Muscle layer of colon (tissue), 2 donors: ENCODE measurements around the gene PPFIBP2.

Source experiments
- H3K27ac ChIP-seq: one replicate; pipeline ENCODE4 v1.7.0; 2013; ENCODE audit warnings: low read depth, mild to moderate bottlenecking, low read length, moderate library complexity
- H3K27me3 ChIP-seq, 2 donors: one replicate each; pipeline ENCODE4 v1.7.0; 2013; ENCODE audit warnings: low read length in 2 of 2, mild to moderate bottlenecking in 2 of 2; ENCODE audit not compliant: insufficient read depth in 2 of 2, control insufficient read depth in 1 of 2
- H3K36me3 ChIP-seq: one replicate; pipeline ENCODE4 v1.7.0; 2013; ENCODE audit warnings: mild to moderate bottlenecking, low read length; ENCODE audit not compliant: insufficient read depth
- H3K4me1 ChIP-seq: one replicate; pipeline ENCODE4 v1.7.0; 2013; ENCODE audit warnings: mild to moderate bottlenecking, low read length; ENCODE audit not compliant: insufficient read depth
- H3K4me3 ChIP-seq, 2 donors: one replicate each; pipeline ENCODE4 v1.7.0; 2013; ENCODE audit warnings: low read length in 2 of 2, low read depth in 1 of 2, mild to moderate bottlenecking in 1 of 2, moderate library complexity in 1 of 2
- H3K9ac ChIP-seq: one replicate; pipeline ENCODE4 v1.7.0; 2013; ENCODE audit warnings: low read length
- H3K9me3 ChIP-seq: one replicate; pipeline ENCODE4 v1.7.0; 2013; ENCODE audit warnings: mild to moderate bottlenecking, low read length
- donor health status: abdominal sarcoma.
- donor health status: Adenocarcinoma of cecum.

The PPFIBP2 gene

DNA sequence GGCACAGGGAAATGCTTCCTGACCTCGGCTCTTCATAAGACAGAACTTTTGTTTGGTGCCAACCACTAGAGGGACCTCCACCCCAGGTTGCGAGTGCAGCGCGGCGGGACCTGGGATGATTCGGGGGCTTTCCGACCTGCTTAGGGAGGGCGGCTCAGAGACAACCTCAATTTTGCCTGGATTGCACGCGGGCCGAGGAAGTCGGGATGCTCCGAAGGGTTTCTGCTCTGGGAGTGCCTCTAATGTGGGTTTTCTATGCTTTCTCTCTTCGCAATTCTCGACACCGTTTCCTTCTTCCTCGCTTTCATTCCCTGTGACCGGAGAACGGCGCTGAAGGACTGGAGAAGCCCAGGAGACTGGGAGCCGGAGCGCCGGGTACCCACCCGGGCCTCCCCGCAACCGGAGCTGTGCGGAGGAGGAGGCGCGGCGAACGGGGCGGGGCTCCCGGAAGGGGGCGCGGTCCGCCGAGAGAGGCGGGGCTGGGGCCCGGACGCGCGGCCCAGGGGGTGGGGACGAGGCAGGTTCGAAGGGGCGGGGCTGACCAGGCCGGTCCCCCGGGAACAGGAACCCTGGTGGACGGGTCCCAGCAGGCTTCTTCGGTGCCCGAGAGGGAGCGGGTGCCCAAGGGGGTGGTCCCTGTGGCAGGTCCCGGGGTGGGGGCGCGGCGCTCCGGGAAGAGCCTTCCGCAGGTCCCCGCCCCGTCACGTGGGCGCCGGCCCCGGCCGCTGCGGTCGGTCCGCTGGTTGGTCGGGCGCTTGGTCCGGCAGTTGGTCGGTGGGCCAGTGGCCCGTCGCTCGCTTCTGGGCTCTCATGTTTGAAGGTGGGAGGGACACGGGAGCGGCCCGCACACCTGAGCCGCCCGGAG is at the start of gene PPFIBP2:
PPFIBP2 (plus strand) TSS at position 766 of the 865 bp plus-strand sequence. CDS start 35,477 bp downstream, outside the sequence.
- no peaks in the 10 kb centered on the region for H3K9me3 ChIP-seq

GRCh38 chr11:7467652-7468051 is 46.1 kb upstream of the PPFIBP2 start:
- Histone ChIP-seq H3K27me3 (no peaks in the 10 kb centered on the region), H3K36me3 (no peaks in the 10 kb centered on the region), H3K9ac (no peak overlapping the region), H3K4me3 (no peak overlapping the region), H3K27ac (no peak overlapping the region), H3K9me3 (no peaks in the 10 kb centered on the region), H3K4me1 (no peaks in the 10 kb centered on the region)

More for the DNA sequence above, at the start of gene PPFIBP2:
- Histone ChIP-seq H3K36me3 (no peaks in the 10 kb centered on the region), H3K9ac (peak within 1 kb of the TSS; percentile 47), H3K27ac (peak within 1 kb of the TSS; percentile 74), H3K4me1 (peaks cover 18% of the 10 kb centered on the region), H3K27me3 (no peaks in the 10 kb centered on the region), H3K4me3 (peak within 1 kb of the TSS; percentile 84 to 98)

DNA sequence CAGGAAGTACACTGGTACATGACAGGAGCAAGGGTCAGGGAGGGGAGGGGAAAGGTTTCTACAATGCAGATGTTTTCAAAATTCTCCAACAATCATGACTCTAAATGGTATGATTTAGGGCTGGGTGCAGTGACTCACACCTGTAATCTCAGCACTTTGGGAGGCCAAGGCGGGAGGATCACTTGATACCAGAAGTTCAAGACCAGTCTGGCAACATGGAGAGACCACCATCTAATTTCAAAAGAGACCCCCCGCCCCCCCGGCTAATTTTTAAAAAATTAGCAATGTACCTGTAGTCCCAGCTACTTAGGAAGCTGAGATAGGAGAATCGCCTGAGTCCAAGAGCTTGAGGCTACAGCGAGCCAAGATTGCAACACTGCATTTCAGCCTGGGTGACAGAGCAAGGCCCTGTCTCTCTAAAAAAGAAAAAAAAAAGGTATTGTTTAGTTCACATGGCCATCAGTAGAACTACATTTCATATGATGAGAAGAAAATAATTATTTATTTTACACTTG is 44.4 kb upstream of the PPFIBP2 start:
- Histone ChIP-seq H3K4me3 (no peak overlapping the region), H3K36me3 (no peaks in the 10 kb centered on the region), H3K4me1 (no peaks in the 10 kb centered on the region), H3K27me3 (no peaks in the 10 kb centered on the region), H3K27ac (no peak overlapping the region), H3K9me3 (no peaks in the 10 kb centered on the region), H3K9ac (no peak overlapping the region)

GRCh38 chr11:7471071-7471470 is 42.7 kb upstream of the PPFIBP2 start:
- H3K9ac ChIP-seq, result no peak overlapping the region
- H3K27me3 ChIP-seq, result no peaks in the 10 kb centered on the region
- H3K4me1 ChIP-seq, result no peaks in the 10 kb centered on the region
- no peak overlapping the region for H3K4me3 ChIP-seq
- H3K36me3 ChIP-seq, result no peaks in the 10 kb centered on the region
- no peaks in the 10 kb centered on the region for H3K9me3 ChIP-seq
- H3K27ac ChIP-seq, result no peak overlapping the region

DNA sequence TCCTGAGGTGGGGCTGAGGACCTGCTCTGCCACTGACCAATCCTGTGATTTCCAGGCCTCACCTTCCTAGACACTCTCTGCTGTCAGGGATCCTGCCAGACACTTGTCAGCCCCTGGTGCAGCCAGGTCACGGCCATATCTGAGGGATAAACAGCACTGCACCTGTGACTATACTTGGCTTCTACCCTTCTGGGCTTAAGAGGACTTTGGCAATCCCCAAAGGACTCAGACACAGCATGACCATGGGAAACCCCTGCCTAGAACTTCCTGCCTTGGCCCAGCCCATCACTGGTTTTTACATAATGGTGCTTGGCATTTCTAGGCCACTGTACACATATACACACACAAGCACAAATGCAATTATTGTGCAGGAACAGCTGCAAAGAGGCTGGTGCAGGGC is 40.1 kb upstream of the PPFIBP2 start:
- H3K9me3 ChIP-seq, result no peaks in the 10 kb centered on the region
- H3K27me3 ChIP-seq, result no peaks in the 10 kb centered on the region
- H3K9ac ChIP-seq, result no peak overlapping the region
- H3K4me1 ChIP-seq, result no peaks in the 10 kb centered on the region
- H3K36me3 ChIP-seq, result no peaks in the 10 kb centered on the region
- no peak overlapping the region for H3K4me3 ChIP-seq
- no peak overlapping the region for H3K27ac ChIP-seq

- Histone ChIP-seq H3K27ac (no peak overlapping the region), H3K9me3 (no peaks in the 10 kb centered on the region), H3K27me3 (no peaks in the 10 kb centered on the region), H3K4me1 (no peaks in the 10 kb centered on the region), H3K4me3 (no peak overlapping the region), H3K9ac (no peak overlapping the region), H3K36me3 (no peaks in the 10 kb centered on the region)
Observed at GRCh38 chr11:7480113-7480512, 33.7 kb upstream of the PPFIBP2 start.

GRCh38 chr11:7484131-7484530 is 29.7 kb upstream of the PPFIBP2 start:
- H3K4me1 ChIP-seq, result no peaks in the 10 kb centered on the region
- H3K9ac ChIP-seq, result no peak overlapping the region
- no peak overlapping the region for H3K4me3 ChIP-seq
- no peaks in the 10 kb centered on the region for H3K36me3 ChIP-seq
- no peak overlapping the region for H3K27ac ChIP-seq
- no peaks in the 10 kb centered on the region for H3K9me3 ChIP-seq
- H3K27me3 ChIP-seq, result no peaks in the 10 kb centered on the region

- no peaks in the 10 kb centered on the region for H3K27me3 ChIP-seq
- H3K4me3 ChIP-seq, result peak overlapping the region in 1 of 2 donors; percentile 44
- H3K27ac ChIP-seq, result no peak overlapping the region
- no peaks in the 10 kb centered on the region for H3K36me3 ChIP-seq
- no peaks in the 10 kb centered on the region for H3K4me1 ChIP-seq
- no peaks in the 10 kb centered on the region for H3K9me3 ChIP-seq
- H3K9ac ChIP-seq, result no peak overlapping the region
Observed at GRCh38 chr11:7484645-7485044, 29.2 kb upstream of the PPFIBP2 start.

DNA sequence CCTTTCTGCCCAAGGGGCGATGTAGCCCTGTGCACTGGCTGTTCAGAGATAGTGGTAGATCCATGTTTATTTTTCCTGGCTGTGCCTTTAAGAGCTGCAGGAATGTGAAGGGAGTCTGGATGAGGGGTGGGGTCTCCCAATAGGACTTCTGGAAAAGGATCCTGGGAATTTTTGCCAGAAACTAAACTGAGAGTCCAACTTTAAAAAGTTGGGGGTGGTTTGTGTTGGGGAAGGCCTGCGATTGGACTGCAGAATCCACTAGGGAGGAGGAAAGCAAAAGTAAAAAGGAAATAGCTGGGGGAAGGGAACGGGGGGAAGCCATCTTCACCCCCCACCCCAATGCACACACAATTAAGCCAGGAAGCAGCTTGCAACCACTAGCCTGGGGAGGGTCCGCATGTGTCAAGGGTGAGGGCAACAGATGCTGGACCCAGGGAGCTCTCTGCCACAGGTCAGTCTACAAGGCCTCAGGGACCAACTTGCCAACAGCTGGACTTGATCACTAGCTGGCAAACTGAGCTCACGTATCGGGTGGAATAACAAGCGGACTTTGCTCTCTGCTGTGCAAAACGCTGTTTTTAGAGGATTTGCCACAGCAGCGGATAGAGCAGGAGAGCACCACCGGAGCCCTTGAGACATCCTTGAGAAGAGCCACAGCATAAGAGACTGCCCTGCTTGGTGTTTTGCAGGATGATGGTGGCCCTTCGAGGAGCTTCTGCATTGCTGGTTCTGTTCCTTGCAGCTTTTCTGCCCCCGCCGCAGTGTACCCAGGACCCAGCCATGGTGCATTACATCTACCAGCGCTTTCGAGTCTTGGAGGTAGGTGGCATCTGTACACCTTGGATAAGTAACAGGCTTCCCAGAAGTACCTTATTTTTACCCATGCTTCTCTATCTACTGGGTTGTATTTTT is 28.4 kb upstream of the PPFIBP2 start, which contains the start of gene OLFML1:
OLFML1 (plus strand) TSS at position 321 of the 912 bp plus-strand sequence; CDS start at position 691, 370 bp downstream.
- Histone ChIP-seq H3K27me3 (no peaks in the 10 kb centered on the region), H3K36me3 (no peaks in the 10 kb centered on the region), H3K9me3 (no peaks in the 10 kb centered on the region), H3K27ac (no peak within 1 kb of the TSS), H3K4me1 (no peaks in the 10 kb centered on the region), H3K4me3 (peak within 1 kb of the TSS in 1 of 2 donors; percentile 44), H3K9ac (no peak within 1 kb of the TSS)

GRCh38 chr11:7486098-7486780 is 27.6 kb upstream of the PPFIBP2 start:
- H3K4me1 ChIP-seq, result no peaks in the 10 kb centered on the region
- H3K36me3 ChIP-seq, result no peaks in the 10 kb centered on the region
- H3K9ac ChIP-seq, result no peak overlapping the region
- H3K9me3 ChIP-seq, result no peaks in the 10 kb centered on the region
- peak overlapping the region in 1 of 2 donors; percentile 44 for H3K4me3 ChIP-seq
- H3K27me3 ChIP-seq, result no peaks in the 10 kb centered on the region
- no peak overlapping the region for H3K27ac ChIP-seq

DNA sequence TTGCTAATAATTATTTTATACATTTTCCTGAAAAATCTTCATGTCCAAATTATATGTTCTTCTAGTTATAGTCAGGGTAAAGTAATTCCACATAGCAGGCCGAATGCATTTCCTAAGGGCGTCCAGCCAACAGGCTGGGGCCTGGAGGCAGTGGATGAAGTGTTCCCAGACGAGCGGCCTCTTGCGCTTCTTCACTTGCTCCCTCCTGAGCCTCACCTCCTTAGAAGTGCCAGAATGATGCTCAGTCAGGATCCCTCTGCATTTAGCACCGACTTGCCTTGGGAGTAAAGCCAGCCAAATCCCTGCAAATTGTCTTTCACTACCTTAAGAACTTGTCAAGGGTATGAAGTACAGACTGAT is 27.0 kb upstream of the PPFIBP2 start:
- H3K36me3 ChIP-seq, result no peaks in the 10 kb centered on the region
- no peaks in the 10 kb centered on the region for H3K27me3 ChIP-seq
- no peak overlapping the region for H3K27ac ChIP-seq
- H3K4me3 ChIP-seq, result peak overlapping the region in 1 of 2 donors; percentile 48
- no peak overlapping the region for H3K9ac ChIP-seq
- no peaks in the 10 kb centered on the region for H3K9me3 ChIP-seq
- no peaks in the 10 kb centered on the region for H3K4me1 ChIP-seq
